Endodermal cell (in vitro differentiated cells): Measurements from ENCODE around the gene DNAJA4. TPM values are rescaled to one million over a fixed set of nuclear protein-coding genes. Genes with fewer than 3 reads are reported as not detected.

ENCODE experiments used
- DNase-seq: peaks from one replicate; pipeline ENCODE4 v3.0.0-alpha.2; 2017
- H3K27ac ChIP-seq: 2 replicates; pipeline ENCODE4 v1.5.1; 2013; ENCODE audit warnings: mild to moderate bottlenecking, low read depth, low read length, moderate library complexity
- H3K27me3 ChIP-seq: 2 replicates; pipeline ENCODE4 v1.6.1; 2013; ENCODE audit warnings: mild to moderate bottlenecking, low read length, moderate library complexity; ENCODE audit not compliant: insufficient read depth, control insufficient read depth, poor library complexity, severe bottlenecking
- H3K36me3 ChIP-seq: 2 replicates; pipeline ENCODE4 v1.7.0; 2013; ENCODE audit warnings: mild to moderate bottlenecking, low read length, moderate library complexity; ENCODE audit not compliant: control insufficient read depth, insufficient read depth
- H3K4me1 ChIP-seq: one replicate; pipeline ENCODE4 v1.7.0; 2013; ENCODE audit warnings: low read length; ENCODE audit not compliant: control insufficient read depth, insufficient read depth
- H3K4me3 ChIP-seq: 2 replicates; pipeline ENCODE4 v1.5.1; 2013; ENCODE audit warnings: mild to moderate bottlenecking, low read length, moderate library complexity
- H3K9ac ChIP-seq: 2 replicates; pipeline ENCODE4 v1.6.1; 2013; ENCODE audit warnings: mild to moderate bottlenecking, low read length, moderate library complexity; ENCODE audit not compliant: poor library complexity, severe bottlenecking; ENCODE audit errors: extremely low read depth
- H3K9me3 ChIP-seq: 2 replicates; pipeline ENCODE4 v1.6.1; 2013; ENCODE audit warnings: mild to moderate bottlenecking, low read length, moderate library complexity; ENCODE audit not compliant: control insufficient read depth
- H3K27ac Mint-ChIP-seq: 2 replicates; pipeline ENCODE4 v1.8.0; 2020; ENCODE audit warnings: mixed read lengths
- H3K27me3 Mint-ChIP-seq: 2 replicates; pipeline ENCODE4 v1.8.0; 2021; ENCODE audit warnings: mild to moderate bottlenecking, mixed read lengths; ENCODE audit not compliant: insufficient read depth
- H3K36me3 Mint-ChIP-seq: 2 replicates; pipeline ENCODE4 v1.8.0; 2020; ENCODE audit warnings: low read depth, mixed read lengths
- H3K4me1 Mint-ChIP-seq: 2 replicates; pipeline ENCODE4 v1.8.0; 2020; ENCODE audit warnings: mixed read lengths
- H3K4me3 Mint-ChIP-seq: 2 replicates; pipeline ENCODE4 v1.8.0; 2020; ENCODE audit warnings: mild to moderate bottlenecking, moderate library complexity, mixed read lengths
- H3K9me3 Mint-ChIP-seq: 2 replicates; pipeline ENCODE4 v1.8.0; 2020; ENCODE audit warnings: mild to moderate bottlenecking, mixed read lengths
- CTCF ChIP-seq: fragments of 200-600 bp; sonication (generic); conservative IDR thresholded peaks from 2 replicates; pipeline ENCODE4 v1.5.0; 2021; ENCODE audit warnings: antibody characterized with exemption, mild to moderate bottlenecking
- WGBS, 2 experiments: methylation state at CpG; one replicate each; pipeline versions ENCODE4 v1.1.5 to v1.1.7; 2013; ENCODE audit warnings: missing lambda C conversion rate in 2 of 2, mixed read lengths in 1 of 2; ENCODE audit not compliant: insufficient coverage in 1 of 2, insufficient read length in 1 of 2; 5-methylcytosine and 5-hydroxymethylcytosine counted together
- total RNA-seq, 2 donors: library from RNA; stranded (reverse); fragmentation: NEBNext Ultra II Directional in 1 of 2; extraction: Animal tissue kit (Norgen Biotek cat#: 25700) in 1 of 2; gene quantifications; 2 replicates in 1 of 2; 3 replicates in 1 of 2; pipeline ENCODE4 v1.2.1, GENCODE V29; 2021

DNAJA4 gene
- total RNA-seq, 2 donors from 2014 or later = 4.9 to 18.5 TPM

GRCh38 chr15:78276064-78276943, 11.9 kb downstream of the DNAJA4 start:
- no peak for TF ChIP-seq CTCF
- Mint-ChIP-seq H3K27ac (no peak overlapping the region), H3K4me3 (no peak overlapping the region), H3K9me3 (no peaks in the 10 kb centered on the region), H3K36me3 (peaks cover 26% of the 10 kb centered on the region), H3K4me1 (peaks cover 3% of the 10 kb centered on the region), H3K27me3 (no peaks in the 10 kb centered on the region)
- no peaks in the 10 kb centered on the region for H3K9me3 ChIP-seq
- no peak for DNase-seq
- no peaks in the 10 kb centered on the region for H3K36me3 ChIP-seq
- no peaks in the 10 kb centered on the region for H3K27me3 ChIP-seq
- H3K4me3 ChIP-seq = no peak overlapping the region
- no peak overlapping the region for H3K9ac ChIP-seq
- 92% methylated on average over 6 of the region's 6 CpGs; no CpG with 5 or more reads in 1 of the 2 experiments for WGBS, 2 experiments
- no peaks in the 10 kb centered on the region for H3K4me1 ChIP-seq
- H3K27ac ChIP-seq = no peak overlapping the region

GRCh38 chr15:78280319-78281072, 16.1 kb downstream of the DNAJA4 start:
- peaks cover 29% of the 10 kb centered on the region for H3K36me3 Mint-ChIP-seq
- no peaks in the 10 kb centered on the region for H3K4me1 ChIP-seq
- TF ChIP-seq CTCF = no peak
- H3K9ac ChIP-seq = no peak overlapping the region
- no peaks in the 10 kb centered on the region for H3K9me3 ChIP-seq
- no peaks in the 10 kb centered on the region for H3K27me3 Mint-ChIP-seq
- H3K36me3 ChIP-seq = peaks cover 33% of the 10 kb centered on the region
- no peak for DNase-seq
- no peaks in the 10 kb centered on the region for H3K9me3 Mint-ChIP-seq
- no peak overlapping the region for H3K4me3 ChIP-seq
- no peak overlapping the region for H3K4me3 Mint-ChIP-seq
- H3K27ac ChIP-seq = no peak overlapping the region
- no peaks in the 10 kb centered on the region for H3K4me1 Mint-ChIP-seq
- H3K27me3 ChIP-seq = no peaks in the 10 kb centered on the region
- 89 to 97% methylated on average over 13 of the region's 13 CpGs for WGBS, 2 experiments
- no peak overlapping the region for H3K27ac Mint-ChIP-seq

GRCh38 chr15:78282324-78282723, 18.0 kb downstream of the DNAJA4 start:
- H3K9me3 ChIP-seq = no peaks in the 10 kb centered on the region
- WGBS, 2 experiments = 95 to 100% methylated on average over 2 of the region's 2 CpGs
- Mint-ChIP-seq H3K9me3 (no peaks in the 10 kb centered on the region), H3K4me1 (no peaks in the 10 kb centered on the region), H3K36me3 (peaks cover 39% of the 10 kb centered on the region), H3K4me3 (no peak overlapping the region), H3K27me3 (no peaks in the 10 kb centered on the region), H3K27ac (no peak overlapping the region)
- H3K27ac ChIP-seq = no peak overlapping the region
- no peak overlapping the region for H3K4me3 ChIP-seq
- no peaks in the 10 kb centered on the region for H3K4me1 ChIP-seq
- no peak for TF ChIP-seq CTCF
- no peak overlapping the region for H3K9ac ChIP-seq
- H3K27me3 ChIP-seq = no peaks in the 10 kb centered on the region
- peaks cover 51% of the 10 kb centered on the region for H3K36me3 ChIP-seq
- DNase-seq = no peak
